Mucosa of stomach (tissue), 1 donor: ENCODE data around the gene POLQ.

Experiments used
- H3K27me3 ChIP-seq: one replicate; pipeline ENCODE4 v1.7.0; 2013; ENCODE audit warnings: mild to moderate bottlenecking, low read length; ENCODE audit not compliant: control insufficient read depth, insufficient read depth
- H3K36me3 ChIP-seq: one replicate; pipeline ENCODE4 v1.7.0; 2013; ENCODE audit warnings: low read length; ENCODE audit not compliant: control insufficient read depth, insufficient read depth
- H3K4me1 ChIP-seq: one replicate; pipeline ENCODE4 v1.7.0; 2013; ENCODE audit warnings: mild to moderate bottlenecking, low read length; ENCODE audit not compliant: control insufficient read depth, insufficient read depth
- H3K4me3 ChIP-seq: one replicate; pipeline ENCODE4 v1.7.0; 2013; ENCODE audit warnings: low read length
- H3K9ac ChIP-seq: one replicate; pipeline ENCODE4 v1.7.0; 2013; ENCODE audit warnings: mild to moderate bottlenecking, low read length, moderate library complexity
- H3K9me3 ChIP-seq: one replicate; pipeline ENCODE4 v1.7.0; 2013; ENCODE audit warnings: mild to moderate bottlenecking, low read length, moderate library complexity; ENCODE audit not compliant: control insufficient read depth
- donor health status: Pancreatic carcinoma.

POLQ gene

DNA sequence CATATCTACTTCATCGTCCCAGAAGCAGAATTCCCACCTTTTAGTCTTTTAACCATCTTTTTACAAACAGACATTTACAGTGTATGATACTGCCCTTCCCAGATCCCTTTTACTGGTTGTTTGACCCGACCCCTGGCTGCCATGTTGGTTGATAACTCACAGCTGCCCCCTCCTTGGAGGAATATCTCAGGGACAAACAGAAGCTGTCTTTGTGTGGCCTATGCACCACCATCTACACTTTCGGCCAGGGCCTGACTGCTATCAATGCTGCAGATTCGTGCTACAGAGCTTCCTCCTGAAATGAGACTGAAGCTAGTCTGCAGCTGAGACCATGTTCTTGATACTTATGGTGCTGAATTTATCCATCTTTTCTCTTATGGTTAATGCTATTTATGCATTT, 6.6 kb upstream of the POLQ start:
- Histone ChIP-seq H3K36me3 (no peaks in the 10 kb centered on the region), H3K4me1 (peaks cover 5% of the 10 kb centered on the region), H3K9me3 (no peaks in the 10 kb centered on the region), H3K4me3 (no peak overlapping the region), H3K9ac (no peak overlapping the region), H3K27me3 (no peaks in the 10 kb centered on the region)

DNA sequence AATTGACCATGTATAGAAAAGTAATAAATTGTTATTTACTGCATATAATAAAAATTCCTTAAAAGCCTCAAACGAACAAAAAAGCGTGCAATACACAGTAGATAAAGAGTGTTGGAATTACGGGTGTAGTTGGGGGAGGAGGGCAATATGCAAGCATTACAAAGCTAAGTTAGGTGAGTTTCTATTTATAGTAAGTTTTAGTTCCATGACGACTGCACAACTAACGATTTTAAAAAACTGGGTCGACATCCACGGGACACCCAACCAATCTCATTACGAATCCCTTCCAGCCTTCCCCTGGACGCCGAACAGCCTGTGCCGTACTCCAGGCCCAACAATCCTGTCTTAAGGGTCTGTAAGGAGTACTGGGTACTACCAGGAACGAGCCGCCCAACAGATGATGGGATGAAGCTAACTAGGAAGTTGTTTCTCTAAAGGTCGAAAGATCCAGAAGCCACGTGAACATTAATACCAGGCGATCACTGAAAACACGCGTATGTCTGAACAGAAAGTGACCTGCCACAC, 677 bp downstream of the POLQ start:
- peak overlapping the region; percentile 47 for H3K4me3 ChIP-seq
- H3K4me1 ChIP-seq: peaks cover 10% of the 10 kb centered on the region
- H3K27me3 ChIP-seq: no peaks in the 10 kb centered on the region
- H3K36me3 ChIP-seq: no peaks in the 10 kb centered on the region
- H3K9ac ChIP-seq: peak overlapping the region; percentile 45
- H3K9me3 ChIP-seq: no peaks in the 10 kb centered on the region

DNA sequence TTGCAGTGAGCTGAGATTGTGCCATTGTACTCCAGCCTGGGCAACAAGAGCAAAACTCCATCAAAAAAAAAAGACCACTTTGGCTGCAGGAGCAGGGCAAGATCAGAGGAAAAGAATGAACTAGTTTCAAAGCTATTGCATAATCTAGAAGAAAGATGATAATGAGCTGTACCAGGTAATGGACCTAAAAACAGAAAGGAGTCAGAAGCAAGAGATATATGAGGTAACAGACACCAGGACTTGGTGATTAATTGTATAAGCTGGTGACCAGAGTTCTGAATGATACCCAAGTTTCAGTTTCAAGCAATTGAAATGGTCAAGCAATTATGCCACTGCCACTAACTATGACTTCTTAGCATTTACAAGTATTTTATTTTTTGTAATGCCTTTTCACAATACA, 2.9 kb downstream of the POLQ start:
- no peaks in the 10 kb centered on the region for H3K9me3 ChIP-seq
- no peaks in the 10 kb centered on the region for H3K36me3 ChIP-seq
- H3K4me3 ChIP-seq: no peak overlapping the region
- no peak overlapping the region for H3K9ac ChIP-seq
- no peaks in the 10 kb centered on the region for H3K27me3 ChIP-seq
- H3K4me1 ChIP-seq: peaks cover 5% of the 10 kb centered on the region

- Histone ChIP-seq H3K9me3 (no peaks in the 10 kb centered on the region), H3K27me3 (no peaks in the 10 kb centered on the region), H3K36me3 (no peaks in the 10 kb centered on the region), H3K9ac (no peak overlapping the region), H3K4me3 (no peak overlapping the region), H3K4me1 (no peaks in the 10 kb centered on the region)
These were observed 14.5 kb downstream of the POLQ start for GRCh38 chr3:121531269-121531668.

- Histone ChIP-seq H3K9me3 (no peaks in the 10 kb centered on the region), H3K4me3 (no peak overlapping the region), H3K27me3 (no peaks in the 10 kb centered on the region), H3K36me3 (no peaks in the 10 kb centered on the region), H3K4me1 (no peaks in the 10 kb centered on the region), H3K9ac (no peak overlapping the region)
These were observed 16.5 kb downstream of the POLQ start for GRCh38 chr3:121529308-121529707.

DNA sequence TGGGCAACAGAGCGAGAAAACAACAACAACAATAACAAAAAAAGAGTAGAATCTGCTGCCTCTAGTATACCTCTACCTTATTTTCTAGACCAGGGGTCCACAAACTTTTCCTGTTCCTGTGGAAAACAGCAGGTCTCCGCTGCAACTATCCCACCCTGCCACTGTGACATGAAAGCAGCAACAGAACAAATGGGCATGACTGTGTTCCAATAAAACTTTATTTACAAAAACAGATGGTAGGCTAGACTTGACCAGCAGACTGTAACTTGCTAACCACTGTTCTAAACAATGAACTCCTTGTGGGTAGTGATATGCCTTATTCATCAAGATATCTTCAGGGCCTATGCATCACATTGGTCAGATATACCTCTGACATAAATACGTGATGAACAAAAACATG, 25.3 kb downstream of the POLQ start:
- H3K4me3 ChIP-seq: no peak overlapping the region
- H3K4me1 ChIP-seq: no peaks in the 10 kb centered on the region
- no peaks in the 10 kb centered on the region for H3K27me3 ChIP-seq
- no peaks in the 10 kb centered on the region for H3K9me3 ChIP-seq
- no peaks in the 10 kb centered on the region for H3K36me3 ChIP-seq
- H3K9ac ChIP-seq: no peak overlapping the region

GRCh38 chr3:121517953-121518655, 27.7 kb downstream of the POLQ start:
- no peaks in the 10 kb centered on the region for H3K36me3 ChIP-seq
- H3K4me1 ChIP-seq: no peaks in the 10 kb centered on the region
- no peaks in the 10 kb centered on the region for H3K27me3 ChIP-seq
- no peak overlapping the region for H3K4me3 ChIP-seq
- H3K9me3 ChIP-seq: no peaks in the 10 kb centered on the region
- no peak overlapping the region for H3K9ac ChIP-seq

DNA sequence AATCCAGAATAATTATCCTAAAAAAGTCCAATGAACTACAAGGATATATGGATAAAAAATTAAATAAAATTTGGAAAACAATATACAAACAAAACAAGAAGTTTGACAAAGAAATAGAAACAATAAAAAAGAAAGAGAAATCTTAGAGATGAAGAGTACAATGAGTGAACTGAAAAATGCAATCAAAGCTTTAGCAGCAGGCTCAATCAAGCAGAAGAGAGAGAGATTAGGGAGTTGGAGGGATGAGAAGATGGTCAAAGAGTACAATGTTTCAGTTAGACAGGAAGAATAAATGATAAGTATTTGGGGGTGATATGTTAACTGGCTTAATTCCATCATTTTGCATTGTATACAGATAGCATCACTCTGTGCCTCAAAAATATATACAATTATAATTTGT, 29.9 kb downstream of the POLQ start:
- Histone ChIP-seq H3K9me3 (no peaks in the 10 kb centered on the region), H3K36me3 (no peaks in the 10 kb centered on the region), H3K9ac (no peak overlapping the region), H3K27me3 (no peaks in the 10 kb centered on the region), H3K4me3 (no peak overlapping the region), H3K4me1 (no peaks in the 10 kb centered on the region)

DNA sequence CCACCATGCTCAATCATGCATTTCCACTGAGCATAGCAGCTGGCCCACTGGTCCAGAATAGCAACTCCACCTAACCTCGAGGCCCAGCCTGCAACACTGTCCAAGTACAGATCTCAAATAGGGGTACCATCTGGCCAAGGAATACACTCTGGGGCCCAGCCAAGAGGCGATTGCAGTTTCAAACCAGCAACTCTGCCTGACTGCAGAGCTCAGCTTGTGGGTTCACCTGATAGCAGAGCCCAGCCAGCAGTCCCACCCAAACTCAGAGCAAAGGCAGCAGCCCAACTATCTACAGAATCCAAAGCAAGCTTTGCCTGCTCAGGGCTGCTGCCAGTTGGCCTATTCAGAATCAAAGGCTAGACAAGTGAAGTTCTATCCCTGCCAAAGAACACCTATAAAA, 30.5 kb downstream of the POLQ start:
- no peaks in the 10 kb centered on the region for H3K27me3 ChIP-seq

DNA sequence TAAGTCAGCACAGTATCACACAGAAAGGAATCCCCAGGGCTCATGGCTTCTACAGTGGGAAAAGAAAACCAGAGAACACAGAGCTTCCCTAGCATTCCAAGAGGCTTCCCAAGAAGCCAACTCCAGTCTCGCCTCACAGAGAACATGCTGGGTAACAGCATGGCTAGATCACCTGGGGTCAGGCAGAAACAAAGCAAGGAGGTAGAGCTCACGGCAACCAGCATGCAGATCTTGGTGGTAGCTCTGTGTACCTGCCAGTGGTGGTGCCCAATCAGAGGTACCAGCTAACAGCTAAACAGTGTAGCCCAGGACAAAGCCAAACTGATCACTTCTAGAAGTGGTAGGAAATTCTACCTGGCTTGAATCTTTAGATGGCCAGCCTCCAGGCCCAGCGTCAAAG, 31.3 kb downstream of the POLQ start:
- H3K36me3 ChIP-seq: no peaks in the 10 kb centered on the region
- no peaks in the 10 kb centered on the region for H3K4me1 ChIP-seq
- H3K4me3 ChIP-seq: no peak overlapping the region
- H3K9ac ChIP-seq: no peak overlapping the region
- H3K9me3 ChIP-seq: no peaks in the 10 kb centered on the region
- no peaks in the 10 kb centered on the region for H3K27me3 ChIP-seq

More for the DNA sequence above, 30.5 kb downstream of the POLQ start:
- Histone ChIP-seq H3K4me1 (no peaks in the 10 kb centered on the region), H3K4me3 (no peak overlapping the region), H3K9ac (no peak overlapping the region), H3K9me3 (no peaks in the 10 kb centered on the region), H3K36me3 (no peaks in the 10 kb centered on the region)

DNA sequence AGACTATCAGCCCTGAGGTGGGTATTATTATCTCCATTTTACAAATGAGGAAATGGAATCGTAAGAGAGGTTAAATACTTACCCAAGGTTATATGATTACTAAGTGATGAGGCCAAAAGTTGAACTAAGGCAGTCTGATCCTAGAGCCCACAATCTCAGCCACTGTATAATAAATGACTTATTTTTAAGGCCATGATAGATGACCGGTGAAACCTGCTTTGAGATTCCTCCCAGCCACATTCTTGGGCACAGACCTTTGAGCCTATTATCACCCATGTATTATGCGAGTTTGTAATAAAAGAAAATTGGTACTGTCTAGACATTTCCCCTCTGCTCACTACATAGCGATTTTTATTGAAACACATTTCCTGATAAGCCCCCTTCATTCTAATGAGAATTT, 37.4 kb downstream of the POLQ start:
- Histone ChIP-seq H3K4me3 (no peak overlapping the region), H3K27me3 (no peaks in the 10 kb centered on the region), H3K4me1 (no peaks in the 10 kb centered on the region), H3K9me3 (no peaks in the 10 kb centered on the region), H3K9ac (no peak overlapping the region), H3K36me3 (no peaks in the 10 kb centered on the region)

- H3K4me1 ChIP-seq: no peaks in the 10 kb centered on the region
- H3K9ac ChIP-seq: no peak overlapping the region
- H3K4me3 ChIP-seq: no peak overlapping the region
- no peaks in the 10 kb centered on the region for H3K36me3 ChIP-seq
- H3K9me3 ChIP-seq: no peaks in the 10 kb centered on the region
- no peaks in the 10 kb centered on the region for H3K27me3 ChIP-seq
These were observed 40.5 kb downstream of the POLQ start for GRCh38 chr3:121505256-121505655.

DNA sequence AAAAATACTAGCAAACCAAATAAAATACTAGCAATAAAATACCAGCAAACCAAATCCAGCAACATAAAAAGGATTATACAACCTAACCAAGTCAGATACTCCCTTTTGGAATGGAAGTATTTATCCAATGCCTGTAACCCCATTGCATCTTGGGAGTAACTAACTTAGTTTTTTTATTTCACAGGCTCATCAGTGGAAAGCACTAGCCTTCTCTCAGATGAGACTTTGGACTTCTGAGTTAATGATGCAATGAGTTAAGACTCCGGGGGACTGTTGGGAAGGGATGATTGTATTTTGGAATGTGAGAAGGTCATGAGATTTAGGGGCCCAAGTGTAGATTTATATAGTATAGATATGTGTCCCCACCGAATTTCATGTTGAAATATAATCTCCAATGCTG, 41.2 kb downstream of the POLQ start:
- no peaks in the 10 kb centered on the region for H3K4me1 ChIP-seq
- no peak overlapping the region for H3K4me3 ChIP-seq
- H3K27me3 ChIP-seq: no peaks in the 10 kb centered on the region
- no peaks in the 10 kb centered on the region for H3K36me3 ChIP-seq
- no peak overlapping the region for H3K9ac ChIP-seq
- no peaks in the 10 kb centered on the region for H3K9me3 ChIP-seq
